ENCODE measurements around the gene FGFR1OP2. TPM values are rescaled to one million over a fixed set of nuclear protein-coding genes. Genes with fewer than 3 reads are reported as not detected.

The FGFR1OP2 gene
- total and polyA plus RNA-seq, 2 of the 8 experiments (the other 6 are each of a cell fraction or from before 2014, with no cell fraction given) = 8.8 to 34.4 TPM

GRCh38 chr12:26939192-26939832, 1.0 kb downstream of the FGFR1OP2 start:
- FAIRE-seq (no peak), DNase-seq (ENCODE audit: low read depth in 1 of 2, low spot score in 2 of 2) (no peak)
- H2BK120ac ChIP-seq (replicated peaks; ENCODE audit: low read depth, low read length) = no peak overlapping the region
- H3K36me3 ChIP-seq (ENCODE audit: control insufficient read depth in 2 of 4, insufficient read depth in 4 of 4, low read length in 3 of 4) = no peaks in the 10 kb centered on the region
- H3K4me3 ChIP-seq (ENCODE audit: extremely low read depth in 1 of 4, insufficient read depth in 2 of 4, low read depth in 3 of 4, low read length in 4 of 4) = peak overlapping the region; percentile 93 to 97 (median 96)
- H2AK5ac ChIP-seq (ENCODE audit: low read depth, low read length) = no peak overlapping the region
- H4K91ac ChIP-seq (replicated peaks; ENCODE audit: insufficient read length, low read length) = no peak overlapping the region
- no peak for TF ChIP-seq SP4 (IDR thresholded peaks at IDR 0.05; ENCODE audit: low read length)
- no peak for TF ChIP-seq CREB1 (IDR thresholded peaks at IDR 0.05)
- H3K27me3 ChIP-seq (replicated peaks in 1 of 4; ENCODE audit: control insufficient read depth in 3 of 4, extremely low read depth in 1 of 4, insufficient read depth in 3 of 4, low read length in 3 of 4) = no peaks in the 10 kb centered on the region
- no peak overlapping the region for H4K5ac ChIP-seq (ENCODE audit: insufficient read length, low read depth, low read length)
- no peak overlapping the region for H3K14ac ChIP-seq (ENCODE audit: insufficient read length)
- no peak overlapping the region for H3K27ac ChIP-seq (ENCODE audit: low read depth, low read length)
- H3K4me1 ChIP-seq (replicated peaks in 1 of 4; ENCODE audit: control insufficient read depth in 3 of 4, insufficient read depth in 4 of 4, low read length in 3 of 4) = peaks cover 0 to 5% (median 3%) of the 10 kb centered on the region in 4 experiments; a peak in 6 of 7 replicates
- H3K9me3 ChIP-seq (ENCODE audit: insufficient read depth in 2 of 2, low read depth in 1 of 2, low read length in 1 of 2) = no peaks in the 10 kb centered on the region
- H3K79me2 ChIP-seq (ENCODE audit: control insufficient read depth in 1 of 2, insufficient read depth in 2 of 2, low read length in 2 of 2) = peaks cover 5 to 87% of the 10 kb centered on the region in 2 experiments; a peak in 3 of 4 replicates
- H2AFZ ChIP-seq (ENCODE audit: low read length) = no peak overlapping the region; the same call in 1 of the 2 replicates
- H2BK12ac ChIP-seq (ENCODE audit: low read depth, low read length) = no peak overlapping the region
- ChIA-PET POLR2A (ENCODE audit: partially characterized antibody) (interaction anchor here (0.7 to 1.2 kb wide), 8 partner anchors 16 to 394 kb away, joined by 3 to 4 read pairs (median 4); partner anchors contain the start of genes BMAL2, ITPR2, MED21 and TM7SF3), CTCF (ENCODE audit: partially characterized antibody) (interaction anchor here (0.6 to 1.0 kb wide), 2 partner anchors 25 to 54 kb away, joined by 3 to 4 read pairs; no protein-coding TSS in a partner anchor)
- H2BK5ac ChIP-seq (ENCODE audit: low read depth, low read length) = no peak overlapping the region
- no peak overlapping the region for H3K56ac ChIP-seq (replicated peaks; ENCODE audit: insufficient read length, low read depth, low read length)
- peaks cover 5% of the 10 kb centered on the region for H3K23me2 ChIP-seq (ENCODE audit: low read depth, low read length)
- H3K23ac ChIP-seq (ENCODE audit: insufficient read length) = no peak overlapping the region
- no peak overlapping the region for H4K8ac ChIP-seq (ENCODE audit: extremely low read depth, insufficient read depth, low read length)
- H3K18ac ChIP-seq (ENCODE audit: extremely low read depth, low read length) = no peak overlapping the region
- H2BK15ac ChIP-seq (ENCODE audit: low read length) = no peak overlapping the region
- H3K79me1 ChIP-seq (ENCODE audit: low read depth, low read length) = peaks cover 2% of the 10 kb centered on the region; the same call in 1 of the 2 replicates
- peaks cover 4% of the 10 kb centered on the region in 2 experiments for H4K20me1 ChIP-seq (replicated peaks in 1 of 2; ENCODE audit: control insufficient read depth in 1 of 2, insufficient read depth in 2 of 2, low read length in 2 of 2)
- no peak overlapping the region for H3K4ac ChIP-seq (replicated peaks; ENCODE audit: insufficient read length, low read depth, low read length)
- H3K4me2 ChIP-seq (ENCODE audit: insufficient read depth in 1 of 2, low read depth in 2 of 2, low read length in 2 of 2) = peak overlapping the region; percentile 63 to 90
- H3K9ac ChIP-seq (replicated peaks in 1 of 4; ENCODE audit: extremely low read depth in 1 of 4, low read depth in 3 of 4, low read length in 3 of 4) = peak overlapping the region; percentile 92 to 97 (median 95); a peak in 5 of 7 replicates
- 45% methylated on average over 9 of the region's 9 CpGs; no CpG with 5 or more reads in 1 of the 2 experiments for WGBS, 2 experiments (ENCODE audit: extremely low coverage in 1 of 2, insufficient coverage in 1 of 2, insufficient read length in 1 of 2, insufficient replicate concordance in 2 of 2, low coverage in 1 of 2, low lambda C conversion rate in 2 of 2, missing lambda C conversion rate in 1 of 2)
- no peak overlapping the region for H2BK20ac ChIP-seq (ENCODE audit: low read length)
